ENCODE data around the gene GPR137. TPM values are rescaled to one million over a fixed set of nuclear protein-coding genes. Genes with fewer than 3 reads are reported as not detected.

Gene GPR137
- total RNA-seq, 1 donor from 2014 or later: 13.3 TPM

GRCh38 chr11:64285885-64286800, 495 bp downstream of the GPR137 start:
- DNase-seq: no peak

GRCh38 chr11:64286801-64287159, 1.1 kb downstream of the GPR137 start:
- DNase-seq: no peak

GRCh38 chr11:64287676-64288352, 2.2 kb downstream of the GPR137 start:
- no peak for DNase-seq

- DNase-seq: no peak
Measured at GRCh38 chr11:64288353-64288750, 2.7 kb downstream of the GPR137 start.

- DNase-seq: no peak
Measured at GRCh38 chr11:64289002-64289564, 3.4 kb downstream of the GPR137 start.

GRCh38 chr11:64290352-64291261, 5.0 kb downstream of the GPR137 start:
- no peak for DNase-seq

- DNase-seq: no peak
Measured at GRCh38 chr11:64291262-64291751, 5.7 kb downstream of the GPR137 start, which contains the start of gene KCNK4. KCNK4 (plus strand) TSS chr11:64291302; CDS start chr11:64293019, 1,717 bp downstream.

- no peak for DNase-seq
Measured at GRCh38 chr11:64291752-64292459, 6.3 kb downstream of the GPR137 start.

GRCh38 chr11:64292460-64293254, 7.0 kb downstream of the GPR137 start:
- DNase-seq: no peak

- DNase-seq: no peak
Measured at GRCh38 chr11:64294774-64295173, 9.1 kb downstream of the GPR137 start.

GRCh38 chr11:64295760-64296159, 10.1 kb downstream of the GPR137 start:
- DNase-seq: no peak

- DNase-seq: no peak
Measured at GRCh38 chr11:64296236-64296635, 10.6 kb downstream of the GPR137 start.

GRCh38 chr11:64296830-64297698, 11.4 kb downstream of the GPR137 start:
- no peak for DNase-seq

GRCh38 chr11:64297699-64298358, 12.2 kb downstream of the GPR137 start:
- DNase-seq: no peak

- DNase-seq: peak; percentile 70
Measured at GRCh38 chr11:64298966-64299846, 13.6 kb downstream of the GPR137 start.

GRCh38 chr11:64299847-64300648, 14.4 kb downstream of the GPR137 start, which contains the start of gene CATSPERZ:
CATSPERZ (plus strand) TSS chr11:64300358; CDS start chr11:64300411, 53 bp downstream.
- no peak for DNase-seq

All from tongue (tissue), 2 donors.